NCI-H460 (cell line): ENCODE results near the gene CHST11. TPM values are rescaled to one million over a fixed set of nuclear protein-coding genes. Genes with fewer than 3 reads are reported as not detected.
"Not testable (repeated sequence)": the region's sequence is repeated elsewhere in the genome, so short reads cannot be mapped to it uniquely, and the experiment has no call there.

ENCODE experiments used
- DNase-seq: peaks from one replicate; pipeline ENCODE4 v3.0.0-alpha.2; 2016; ENCODE audit warnings: low read depth; ENCODE audit errors: extremely low read depth
- total RNA-seq: library from RNA; depleted of rRNA; stranded (reverse); fragments of >200 nt; shearing (Covaris generic); gene quantifications from 2 replicates; pipeline ENCODE4 v1.2.3, GENCODE V29; 2014

Gene CHST11
- total RNA-seq, 1 experiment from 2014 or later = 2.9 TPM

- DNase-seq = no peak
Measured at GRCh38 chr12:104772336-104772735, 315.6 kb downstream of the CHST11 start.

GRCh38 chr12:104775731-104776231 lies 319.0 kb downstream of the CHST11 start:
- no peak for DNase-seq

- no peak for DNase-seq
Measured at GRCh38 chr12:104779134-104779533, 322.4 kb downstream of the CHST11 start.

GRCh38 chr12:104782296-104782695 lies 325.5 kb downstream of the CHST11 start:
- no peak for DNase-seq

GRCh38 chr12:104784592-104784991 lies 327.8 kb downstream of the CHST11 start:
- DNase-seq = no peak

GRCh38 chr12:104785886-104786285 lies 329.1 kb downstream of the CHST11 start:
- no peak for DNase-seq

GRCh38 chr12:104786352-104786751 lies 329.6 kb downstream of the CHST11 start:
- DNase-seq = no peak

- no peak for DNase-seq
Measured at GRCh38 chr12:104788840-104789271, 332.1 kb downstream of the CHST11 start.

GRCh38 chr12:104790296-104791125 lies 333.8 kb downstream of the CHST11 start:
- peak; percentile 42 for DNase-seq

- DNase-seq = peak; percentile 8
Measured at GRCh38 chr12:104792570-104792969, 335.8 kb downstream of the CHST11 start.

GRCh38 chr12:104793285-104793684 lies 336.5 kb downstream of the CHST11 start:
- DNase-seq = no peak

- DNase-seq = no peak
Measured at GRCh38 chr12:104793968-104794367, 337.2 kb downstream of the CHST11 start.

- DNase-seq = no peak
Measured at GRCh38 chr12:104796475-104796862, 339.7 kb downstream of the CHST11 start.

GRCh38 chr12:104799458-104799857 lies 342.7 kb downstream of the CHST11 start:
- DNase-seq = no peak

- no peak for DNase-seq
Measured at GRCh38 chr12:104801005-104801404, 344.3 kb downstream of the CHST11 start.

GRCh38 chr12:104801427-104801826 lies 344.7 kb downstream of the CHST11 start:
- DNase-seq = no peak

GRCh38 chr12:104802208-104802607 lies 345.5 kb downstream of the CHST11 start:
- DNase-seq = no peak

GRCh38 chr12:104805186-104805585 lies 348.4 kb downstream of the CHST11 start:
- no peak for DNase-seq

GRCh38 chr12:104806194-104806593 lies 349.4 kb downstream of the CHST11 start:
- not testable (repeated sequence) for DNase-seq

- DNase-seq = no peak
Measured at GRCh38 chr12:104809251-104809650, 352.5 kb downstream of the CHST11 start.

GRCh38 chr12:104809706-104810385 lies 353.1 kb downstream of the CHST11 start:
- no peak for DNase-seq
